Kidney glomerular epithelial cell (primary cell): Measurements from ENCODE around the gene LAD1.
A peak's percentile ranks its signal among the peaks of the same experiment; 100 is the strongest.

ENCODE experiments used
- DNase-seq: peaks from one replicate; lab custom pipeline; 2025; lab: John Stamatoyannopoulos, UW

The LAD1 gene

GRCh38 chr1:201418461-201418860 is 19.3 kb upstream of the LAD1 start:
- DNase-seq = no peak

GRCh38 chr1:201414051-201414738 is 15.1 kb upstream of the LAD1 start:
- no peak for DNase-seq

GRCh38 chr1:201411292-201411691 is 12.2 kb upstream of the LAD1 start:
- DNase-seq = no peak

- DNase-seq = no peak
Observed at GRCh38 chr1:201409440-201409839, 10.3 kb upstream of the LAD1 start.

- no peak for DNase-seq
Observed at GRCh38 chr1:201408834-201409200, 9.7 kb upstream of the LAD1 start.

- DNase-seq = peak; percentile 65
Observed at GRCh38 chr1:201408176-201408833, 9.2 kb upstream of the LAD1 start.

GRCh38 chr1:201406831-201407406 is 7.8 kb upstream of the LAD1 start:
- DNase-seq = no peak

GRCh38 chr1:201405484-201405831 is 6.3 kb upstream of the LAD1 start:
- peak; percentile 89 for DNase-seq

- DNase-seq = no peak
Observed at GRCh38 chr1:201404722-201405483, 5.8 kb upstream of the LAD1 start.

- no peak for DNase-seq
Observed at GRCh38 chr1:201404055-201404454, 4.9 kb upstream of the LAD1 start.

- no peak for DNase-seq
Observed at GRCh38 chr1:201403359-201403758, 4.2 kb upstream of the LAD1 start.

GRCh38 chr1:201401700-201402099 is 2.6 kb upstream of the LAD1 start:
- DNase-seq = no peak

- no peak for DNase-seq
Observed at GRCh38 chr1:201400852-201401230, 1.7 kb upstream of the LAD1 start.

GRCh38 chr1:201400212-201400851 is 1.2 kb upstream of the LAD1 start:
- no peak for DNase-seq

- no peak for DNase-seq
Observed at GRCh38 chr1:201399352-201400126, 415 bp upstream of the LAD1 start.

- peak; percentile 64 for DNase-seq
Observed at GRCh38 chr1:201397675-201398074, 1.4 kb downstream of the LAD1 start.

- DNase-seq = peak; percentile 91
Observed at GRCh38 chr1:201396861-201397464, 2.2 kb downstream of the LAD1 start.

GRCh38 chr1:201395936-201396335 is 3.2 kb downstream of the LAD1 start:
- no peak for DNase-seq

- no peak for DNase-seq
Observed at GRCh38 chr1:201394591-201394990, 4.5 kb downstream of the LAD1 start.

- no peak for DNase-seq
Observed at GRCh38 chr1:201393076-201393475, 6.0 kb downstream of the LAD1 start.
